Astrocyte (in vitro differentiated cells and primary cell): ENCODE measurements around the gene C2CD2.

ENCODE experiments used
- EZH2 ChIP-seq: IDR thresholded peaks from 2 replicates; pipeline ENCODE4 v1.6.1; 2012; ENCODE audit warnings: mild to moderate bottlenecking, low read length, inconsistent platforms; ENCODE audit not compliant: insufficient read depth
- TF ChIP-seq, protein P1 (sequence below): IDR thresholded peaks from 2 replicates; pipeline ENCODE4 v1.5.1; 2011; ENCODE audit warnings: low read depth, mild to moderate bottlenecking, inconsistent platforms, low read length, moderate library complexity; ENCODE audit not compliant: insufficient read depth

DNA sequence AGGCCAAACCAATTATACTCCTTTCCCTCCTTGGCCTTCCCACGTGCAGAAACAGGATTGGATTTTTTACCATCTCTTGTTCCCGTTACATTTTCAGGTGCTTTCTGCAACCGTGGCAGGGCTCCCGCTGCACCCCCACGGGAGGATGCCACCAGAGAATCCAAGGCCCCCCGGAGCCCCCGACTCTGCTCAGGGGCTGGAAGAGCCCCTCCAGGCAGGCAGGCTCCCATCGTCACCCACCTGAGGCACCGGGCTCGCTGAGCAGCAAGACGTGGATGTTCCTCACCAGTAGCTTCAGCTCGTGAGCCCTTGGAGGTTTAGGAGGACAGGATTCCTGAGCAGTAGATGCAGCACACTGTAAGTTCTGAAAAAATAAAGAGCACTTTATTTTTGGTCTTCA lies 39.5 kb downstream of the C2CD2 start:
- TF ChIP-seq EZH2 = no peak
- TF ChIP-seq, protein P1, sequence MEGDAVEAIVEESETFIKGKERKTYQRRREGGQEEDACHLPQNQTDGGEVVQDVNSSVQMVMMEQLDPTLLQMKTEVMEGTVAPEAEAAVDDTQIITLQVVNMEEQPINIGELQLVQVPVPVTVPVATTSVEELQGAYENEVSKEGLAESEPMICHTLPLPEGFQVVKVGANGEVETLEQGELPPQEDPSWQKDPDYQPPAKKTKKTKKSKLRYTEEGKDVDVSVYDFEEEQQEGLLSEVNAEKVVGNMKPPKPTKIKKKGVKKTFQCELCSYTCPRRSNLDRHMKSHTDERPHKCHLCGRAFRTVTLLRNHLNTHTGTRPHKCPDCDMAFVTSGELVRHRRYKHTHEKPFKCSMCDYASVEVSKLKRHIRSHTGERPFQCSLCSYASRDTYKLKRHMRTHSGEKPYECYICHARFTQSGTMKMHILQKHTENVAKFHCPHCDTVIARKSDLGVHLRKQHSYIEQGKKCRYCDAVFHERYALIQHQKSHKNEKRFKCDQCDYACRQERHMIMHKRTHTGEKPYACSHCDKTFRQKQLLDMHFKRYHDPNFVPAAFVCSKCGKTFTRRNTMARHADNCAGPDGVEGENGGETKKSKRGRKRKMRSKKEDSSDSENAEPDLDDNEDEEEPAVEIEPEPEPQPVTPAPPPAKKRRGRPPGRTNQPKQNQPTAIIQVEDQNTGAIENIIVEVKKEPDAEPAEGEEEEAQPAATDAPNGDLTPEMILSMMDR = no peak
